ENCODE data around the gene SP4. TPM values are rescaled to one million over a fixed set of nuclear protein-coding genes. Genes with fewer than 3 reads are reported as not detected.

The SP4 gene
- total RNA-seq, 1 donor from 2014 or later = 8.6 TPM

GRCh38 chr7:21562385-21562784 lies 134.5 kb downstream of the SP4 start:
- no peak for DNase-seq (ENCODE audit: extremely low spot score in 2 of 2)
- Histone ChIP-seq H3K4me1 (no peaks in the 10 kb centered on the region), H3K27me3 (no peaks in the 10 kb centered on the region), H3K9me3 (no peaks in the 10 kb centered on the region), H3K27ac (no peak overlapping the region), H3K36me3 (no peaks in the 10 kb centered on the region), H3K4me3 (no peak overlapping the region)
- intact Hi-C loops (cut with DNase I) = no loop called here
- TF ChIP-seq POLR2A (IDR thresholded peaks at IDR 0.05) (no peak), CTCF (IDR thresholded peaks at IDR 0.05) (no peak)

MicroRNAs encoded within 50 kb of the gene (microRNA counts, 767-probe panel; counts per million panel counts)
- microRNA hsa-miR-1183 = 238 to 261 counts per million in 2 donors

Small RNA genes within 50 kb of the gene (microRNA-seq; reads per million reads assigned to microRNA genes)
- gene MIR1183 (ENCODE audit: borderline number of aligned reads, borderline replicate concordance) = not detected

Small RNA genes within 50 kb of the gene (small RNA-seq; reads per million reads assigned to genes)
- gene MIR1183 (not detected), gene RNU1-15P (not detected)

Other genes with a start within 250 kb of the SP4 start
- gene DNAH11, start 115.0 kb downstream of the SP4 start, total RNA-seq = 1.7 TPM